ENCODE data around the gene RFTN1.

RFTN1 gene

GRCh38 chr3:16550305-16550675 is 36.8 kb upstream of the RFTN1 start:
- H3K4me3 ChIP-seq (ENCODE audit: low read depth, low read length): no peak overlapping the region
- no peak for TF ChIP-seq CTCF (IDR thresholded peaks at IDR 0.05; ENCODE audit: borderline replicate concordance, insufficient read depth, low read depth, low read length)

- H3K4me3 ChIP-seq (ENCODE audit: low read depth, low read length): no peak overlapping the region
- no peak for TF ChIP-seq CTCF (IDR thresholded peaks at IDR 0.05; ENCODE audit: borderline replicate concordance, insufficient read depth, low read depth, low read length)
These were observed 35.2 kb upstream of the RFTN1 start for GRCh38 chr3:16548721-16549120.

- no peak for TF ChIP-seq CTCF (IDR thresholded peaks at IDR 0.05; ENCODE audit: borderline replicate concordance, insufficient read depth, low read depth, low read length)
- no peak overlapping the region for H3K4me3 ChIP-seq (ENCODE audit: low read depth, low read length)
These were observed 34.3 kb upstream of the RFTN1 start for GRCh38 chr3:16547561-16548357.

GRCh38 chr3:16546186-16547010 is 32.9 kb upstream of the RFTN1 start:
- H3K4me3 ChIP-seq (ENCODE audit: low read depth, low read length): no peak overlapping the region
- TF ChIP-seq CTCF (IDR thresholded peaks at IDR 0.05; ENCODE audit: borderline replicate concordance, insufficient read depth, low read depth, low read length): no peak

GRCh38 chr3:16545413-16546185 is 32.1 kb upstream of the RFTN1 start:
- H3K4me3 ChIP-seq (ENCODE audit: low read depth, low read length): no peak overlapping the region
- no peak for TF ChIP-seq CTCF (IDR thresholded peaks at IDR 0.05; ENCODE audit: borderline replicate concordance, insufficient read depth, low read depth, low read length)

- TF ChIP-seq CTCF (IDR thresholded peaks at IDR 0.05; ENCODE audit: borderline replicate concordance, insufficient read depth, low read depth, low read length): no peak
- H3K4me3 ChIP-seq (ENCODE audit: low read depth, low read length): no peak overlapping the region
These were observed 29.9 kb upstream of the RFTN1 start for GRCh38 chr3:16543242-16543864.
